ENCODE measurements around the gene GON7.

GRCh38 chr14:93246534-93246933 is 39.7 kb upstream of the GON7 start:
- TF ChIP-seq CTCF (IDR thresholded peaks at IDR 0.05) (no peak), POLR2A (IDR thresholded peaks at IDR 0.05) (no peak)

Measured in stomach (tissue), 4 donors.